ENCODE results near the gene SYTL3.

GRCh38 chr6:158776737-158777136 lies 126.9 kb downstream of the SYTL3 start:
- TF ChIP-seq CTCF (optimal IDR thresholded peaks at IDR 0.05 in 1 of 3, IDR thresholded peaks at IDR 0.05 in 1 of 3, conservative IDR thresholded peaks at IDR 0.05 in 1 of 3; ENCODE audit: extremely low read depth in 1 of 3, insufficient read depth in 2 of 3, low read length in 3 of 3) (no peak), EZH2 (IDR thresholded peaks at IDR 0.05; ENCODE audit: low read length) (no peak)

All from keratinocyte (primary cell).